Endothelial cell of umbilical vein (primary cell): ENCODE measurements around the gene PSMB8. TPM values are rescaled to one million over a fixed set of nuclear protein-coding genes. Genes with fewer than 3 reads are reported as not detected.

Experiments
- BruUV-seq: library from RNA; stranded (reverse); fragments of 400-500 nt; replicated peaks from 2 replicates; lab custom pipeline; 2021; lab: Mats Ljungman, UMichigan
- CTCF ChIA-PET: fragments of 300-600, 350-600 bp; sonication (Branson Sonifier 250); formaldehyde crosslinking; loops from one replicate; lab custom pipeline; 2021; ENCODE audit warnings: antibody characterized with exemption, inconsistent platforms; lab: Charles Lee
- POLR2A ChIA-PET: fragments of 300-600, 350-600 bp; sonication (Branson Sonifier 250); formaldehyde crosslinking; loops from one replicate; lab custom pipeline; 2021; ENCODE audit warnings: antibody characterized with exemption, inconsistent platforms; lab: Charles Lee
- DNase-seq: peaks from one replicate; pipeline ENCODE4 v3.0.0-alpha.2; 2011; ENCODE audit warnings: low read depth, low spot score
- FAIRE-seq: peaks from 2 replicates; lab custom pipeline; 2011; peaks lifted over from hg19 to GRCh38; lab: Jason Lieb, UNC
- H2AFZ ChIP-seq: 2 replicates; pipeline ENCODE4 v1.6.0; 2012; ENCODE audit warnings: low read depth, low read length, control low read depth, inconsistent platforms
- H3K27ac ChIP-seq: 2 replicates; pipeline ENCODE4 v1.5.1; 2011; ENCODE audit warnings: low read depth, mild to moderate bottlenecking, control low read depth, low read length, moderate library complexity; ENCODE audit not compliant: insufficient read depth
- H3K27me3 ChIP-seq, 2 experiments: 2 replicates each; pipeline versions ENCODE4 v1.6.0 to v1.6.1; 2011; ENCODE audit warnings: low read length in 2 of 2, mixed read lengths in 1 of 2; ENCODE audit not compliant: control insufficient read depth in 2 of 2, insufficient read depth in 2 of 2
- H3K36me3 ChIP-seq, 2 experiments: 2 replicates in 1 of 2; 3 replicates in 1 of 2; pipeline ENCODE4 v1.5.1; 2011; ENCODE audit warnings: low read length in 2 of 2, mild to moderate bottlenecking in 1 of 2, moderate library complexity in 1 of 2; ENCODE audit not compliant: control insufficient read depth in 2 of 2, insufficient read depth in 2 of 2; ENCODE audit errors: extremely low read depth in 1 of 2
- H3K4me1 ChIP-seq: 3 replicates; pipeline ENCODE4 v1.5.1; 2011; ENCODE audit warnings: mild to moderate bottlenecking, low read length; ENCODE audit not compliant: control insufficient read depth, insufficient read depth; ENCODE audit errors: extremely low read depth
- H3K4me2 ChIP-seq: 2 replicates; pipeline ENCODE4 v1.6.1; 2011; ENCODE audit warnings: low read length, control low read depth, mixed read lengths; ENCODE audit not compliant: insufficient read depth
- H3K4me3 ChIP-seq, 3 experiments: fragments of 200-600 bp in 1 of 3; sonication (generic), shearing (Covaris generic) in 1 of 3; replicated peaks in 1 of 3; 2 replicates each; pipeline ENCODE4 v1.5.1; 2011 to 2016; ENCODE audit warnings: control low read depth in 3 of 3, low read length in 3 of 3, mild to moderate bottlenecking in 2 of 3, inconsistent platforms in 1 of 3, low read depth in 1 of 3, moderate library complexity in 1 of 3; ENCODE audit not compliant: insufficient read depth in 1 of 3
- H3K79me2 ChIP-seq: 2 replicates; pipeline ENCODE4 v1.6.0; 2012; ENCODE audit warnings: low read length, inconsistent platforms; ENCODE audit not compliant: control insufficient read depth, insufficient read depth
- H3K9ac ChIP-seq: replicated peaks from 2 replicates; pipeline ENCODE3; 2011; ENCODE audit warnings: low read length, control low read depth; ENCODE audit not compliant: insufficient read depth; ENCODE audit errors: extremely low read depth
- H3K9me1 ChIP-seq: replicated peaks from 3 replicates; pipeline ENCODE4 v1.6.0; 2011; ENCODE audit warnings: mild to moderate bottlenecking, low read length; ENCODE audit not compliant: control insufficient read depth, insufficient read depth; ENCODE audit errors: extremely low read depth
- H3K9me3 ChIP-seq: replicated peaks from 2 replicates; pipeline ENCODE4 v1.5.1; 2012; ENCODE audit warnings: low read length, inconsistent platforms; ENCODE audit not compliant: control insufficient read depth, insufficient read depth
- H4K20me1 ChIP-seq: replicated peaks from 2 replicates; pipeline ENCODE3; 2011; ENCODE audit warnings: mild to moderate bottlenecking, low read length; ENCODE audit not compliant: control insufficient read depth, insufficient read depth; ENCODE audit errors: extremely low read depth
- CTCF ChIP-seq, 2 donors: IDR thresholded peaks; 1 replicate in 1 of 2; 2 replicates in 1 of 2; pipeline ENCODE4 v1.5.1; 2011; ENCODE audit warnings: low read length in 2 of 2, mild to moderate bottlenecking in 2 of 2, moderate library complexity in 2 of 2, control low read depth in 1 of 2, inconsistent platforms in 1 of 2, low read depth in 1 of 2; ENCODE audit not compliant: insufficient read depth in 1 of 2; ENCODE audit errors: extremely low read depth in 1 of 2
- EZH2 ChIP-seq: IDR thresholded peaks from 2 replicates; pipeline ENCODE4 v1.6.1; 2012; ENCODE audit warnings: borderline replicate concordance, low read depth, mild to moderate bottlenecking, moderate library complexity, low read length, inconsistent platforms; ENCODE audit not compliant: severe bottlenecking
- FOS ChIP-seq: IDR thresholded peaks from 2 replicates; pipeline ENCODE4 v1.6.1; 2011; ENCODE audit warnings: mild to moderate bottlenecking, low read length, moderate library complexity, borderline replicate concordance; ENCODE audit not compliant: insufficient read depth
- GATA2 ChIP-seq: IDR thresholded peaks from 2 replicates; pipeline ENCODE4 v1.7.0; 2011; ENCODE audit warnings: low read depth, mild to moderate bottlenecking, moderate library complexity, mixed read lengths, low read length; ENCODE audit not compliant: insufficient read length, insufficient read depth
- JUN ChIP-seq: IDR thresholded peaks from 2 replicates; pipeline ENCODE4 v1.6.1; 2011; ENCODE audit warnings: borderline replicate concordance, low read depth; ENCODE audit not compliant: insufficient read length, insufficient read depth
- MAX ChIP-seq: IDR thresholded peaks from 2 replicates; pipeline ENCODE4 v1.6.1; 2011; ENCODE audit not compliant: insufficient read depth, insufficient read length
- MYC ChIP-seq: IDR thresholded peaks from one replicate; pipeline ENCODE4 v1.6.1; 2011; ENCODE audit warnings: mild to moderate bottlenecking, low read depth, low read length
- POLR2A ChIP-seq: IDR thresholded peaks from 2 replicates; pipeline ENCODE4 v1.6.1; 2012; ENCODE audit warnings: low read depth, mild to moderate bottlenecking, control low read depth, low read length
- POLR2AphosphoS5 ChIP-seq: IDR thresholded peaks from 2 replicates; pipeline ENCODE4 v1.6.1; 2012; ENCODE audit warnings: low read depth, mild to moderate bottlenecking, control low read depth, low read length, moderate library complexity; ENCODE audit not compliant: insufficient read depth
- dilution Hi-C: fragments of 300-500 bp; cut with MboI; formaldehyde crosslinking; loops from one replicate; pipeline ENCODE4 v1.15.0; 2019; ENCODE audit warnings: low sequenced_read_pairs; ENCODE audit not compliant: extremely low pct_ligation_motif_present
- intact Hi-C: fragments of 100-400 bp; cut with micrococcal nuclease; formaldehyde crosslinking; loops from one replicate; pipeline ENCODE4 v1.10.0; 2022
- polyA plus RNA-seq, 4 experiments: library from polyadenylated mRNA; depleted of rRNA in 3 of 4; stranded (reverse) in 3 of 4; unstranded in 1 of 4; fragments of >200 nt; gene quantifications; 2 replicates each; pipeline versions ENCODE4 v1.2.1 to v1.2.3, GENCODE V29; 2011 to 2012; ENCODE audit warnings: missing spikeins in 1 of 4
- total RNA-seq: library from RNA; stranded (reverse); gene quantifications from 2 replicates; pipeline ENCODE4 v1.2.3, GENCODE V29; 2021

The PSMB8 gene
- total and polyA plus RNA-seq, 2 donors (not counting 3 experiments of a cell fraction or from before 2014, with no cell fraction given), result 40.1 to 49.4 TPM

GRCh38 chr6:32815115-32815514 is 28.7 kb downstream of the PSMB8 start:
- no peak overlapping the region for H3K4me3 ChIP-seq
- H3K36me3 ChIP-seq, result no peaks in the 10 kb centered on the region
- no peak for TF ChIP-seq GATA2
- no peak for TF ChIP-seq CTCF (IDR thresholded peaks at IDR 0.05; ENCODE audit: extremely low read depth in 1 of 2, insufficient read depth in 1 of 2, low read depth in 1 of 2, low read length in 2 of 2)
- TF ChIP-seq JUN, result no peak
- no peak for TF ChIP-seq MYC
- no peak for TF ChIP-seq FOS
- no peak for TF ChIP-seq POLR2A
- no peak for TF ChIP-seq EZH2
- TF ChIP-seq MAX, result no peak
- TF ChIP-seq POLR2AphosphoS5, result no peak
- ChIA-PET CTCF (no interaction called here), POLR2A (no interaction called here)
- no peaks in the 10 kb centered on the region for H4K20me1 ChIP-seq
- no peaks in the 10 kb centered on the region for H3K4me1 ChIP-seq
- DNase-seq (no peak), FAIRE-seq (no peak)
- H2AFZ ChIP-seq, result no peak overlapping the region
- no peaks in the 10 kb centered on the region for H3K9me1 ChIP-seq
- no peak overlapping the region for H3K27ac ChIP-seq
- intact Hi-C loops, result no loop called here
- no peak overlapping the region for H3K9ac ChIP-seq
- H3K79me2 ChIP-seq, result no peaks in the 10 kb centered on the region
- H3K27me3 ChIP-seq, result peaks cover 4 to 16% of the 10 kb centered on the region in 2 experiments
- H3K4me2 ChIP-seq, result no peak overlapping the region
- no peaks in the 10 kb centered on the region for H3K9me3 ChIP-seq
- BruUV-seq, result no TSS peak
- dilution Hi-C loops, result no loop called here
